CD8-positive, alpha-beta memory T cell (primary cell): ENCODE data around the gene GALNT7. TPM values are rescaled to one million over a fixed set of nuclear protein-coding genes. Genes with fewer than 3 reads are reported as not detected.
"Not testable (repeated sequence)": the region's sequence is repeated elsewhere in the genome, so short reads cannot be mapped to it uniquely, and the experiment has no call there.

Source experiments
- CTCF ChIA-PET: fragments of 350-600 bp; sonication (Branson Sonifier 250); formaldehyde crosslinking; loops from one replicate; lab custom pipeline; 2021; ENCODE audit warnings: antibody characterized with exemption; lab: Charles Lee
- POLR2A ChIA-PET: fragments of 350-600 bp; sonication (Branson Sonifier 250); formaldehyde crosslinking; loops from one replicate; lab custom pipeline; 2021; ENCODE audit warnings: antibody characterized with exemption; lab: Charles Lee
- DNase-seq, 5 donors: peaks; one replicate each; pipeline versions ENCODE4 v3.0.0 to v3.0.0-alpha.2; 2020 to 2022; ENCODE audit warnings: mixed read lengths in 1 of 5
- H3K27ac ChIP-seq: one replicate; pipeline ENCODE4 v1.7.0; 2013; ENCODE audit warnings: low read depth, mild to moderate bottlenecking, low read length, moderate library complexity
- H3K27me3 ChIP-seq: 2 replicates; pipeline ENCODE4 v1.7.0; 2013; ENCODE audit warnings: low read length, mild to moderate bottlenecking; ENCODE audit not compliant: insufficient read depth, poor library complexity, severe bottlenecking
- H3K36me3 ChIP-seq: 2 replicates; pipeline ENCODE4 v1.7.0; 2013; ENCODE audit warnings: mild to moderate bottlenecking, low read length, moderate library complexity; ENCODE audit not compliant: insufficient read depth
- H3K4me1 ChIP-seq: 2 replicates; pipeline ENCODE4 v1.7.0; 2013; ENCODE audit warnings: mild to moderate bottlenecking, low read length, moderate library complexity; ENCODE audit not compliant: insufficient read depth
- H3K4me3 ChIP-seq: 2 replicates; pipeline ENCODE4 v1.7.0; 2013; ENCODE audit warnings: mild to moderate bottlenecking, low read length
- H3K9me3 ChIP-seq: 2 replicates; pipeline ENCODE4 v1.7.0; 2013; ENCODE audit warnings: mild to moderate bottlenecking, low read length
- H3K27ac Mint-ChIP-seq, 8 donors: one replicate each; pipeline ENCODE4 v1.8.0; 2020 to 2021; ENCODE audit warnings: mixed read lengths in 8 of 8, mild to moderate bottlenecking in 6 of 8, inconsistent platforms in 3 of 8, moderate library complexity in 3 of 8
- H3K27me3 Mint-ChIP-seq, 2 donors: one replicate each; pipeline ENCODE4 v1.8.0; 2020 to 2021; ENCODE audit warnings: mixed read lengths in 2 of 2, mild to moderate bottlenecking in 1 of 2, moderate library complexity in 1 of 2
- H3K36me3 Mint-ChIP-seq, 3 donors: one replicate each; pipeline ENCODE4 v1.8.0; 2020 to 2021; ENCODE audit warnings: mixed read lengths in 3 of 3, inconsistent platforms in 1 of 3, mild to moderate bottlenecking in 1 of 3
- H3K4me1 Mint-ChIP-seq, 3 donors: one replicate each; pipeline ENCODE4 v1.8.0; 2020 to 2021; ENCODE audit warnings: mixed read lengths in 3 of 3, inconsistent platforms in 1 of 3, mild to moderate bottlenecking in 1 of 3
- H3K4me3 Mint-ChIP-seq, 7 donors: one replicate each; pipeline ENCODE4 v1.8.0; 2020 to 2021; ENCODE audit warnings: mixed read lengths in 7 of 7, mild to moderate bottlenecking in 6 of 7, moderate library complexity in 4 of 7, inconsistent platforms in 2 of 7
- H3K9me3 Mint-ChIP-seq, 5 donors: one replicate each; pipeline ENCODE4 v1.8.0; 2020 to 2022; ENCODE audit warnings: mixed read lengths in 5 of 5, mild to moderate bottlenecking in 3 of 5, moderate library complexity in 2 of 5, inconsistent platforms in 1 of 5
- polyA plus RNA-seq: library from polyadenylated mRNA; unstranded; fragments of 300-500 nt; fragmentation: Illumina TruSeq; gene quantifications from one replicate; pipeline ENCODE4 v1.2.3, GENCODE V29; 2021
- total RNA-seq, 2 experiments: library from RNA; stranded (reverse); gene quantifications; one replicate each; pipeline ENCODE4 v1.2.3, GENCODE V29; 2021

GALNT7 gene
- total and polyA plus RNA-seq, 3 experiments from 2014 or later = 10.0 to 18.0 (median 16.7) TPM

DNA sequence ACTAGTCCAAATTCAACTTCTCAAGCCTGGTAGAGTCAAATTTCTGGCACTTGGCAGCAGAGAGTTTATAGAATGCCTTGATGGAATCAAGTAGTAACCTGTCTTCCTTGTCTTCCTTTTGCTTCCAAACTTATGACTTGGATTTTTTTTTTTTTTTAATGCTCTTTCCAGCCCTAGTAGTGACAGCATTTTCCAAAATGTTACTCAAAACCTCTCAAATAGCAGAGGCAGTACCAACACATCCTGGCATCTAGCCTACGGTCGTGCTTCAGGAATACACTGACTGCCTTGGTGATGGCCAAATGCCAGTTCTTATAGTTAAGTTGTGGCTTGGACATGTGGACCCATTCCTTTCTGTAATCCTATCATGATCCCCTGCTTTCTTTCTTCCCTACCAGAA is 46.0 kb downstream of the GALNT7 start:
- Histone ChIP-seq H3K27ac (no peak overlapping the region), H3K27me3 (no peaks in the 10 kb centered on the region), H3K4me3 (no peak overlapping the region), H3K36me3 (no peaks in the 10 kb centered on the region), H3K9me3 (no peaks in the 10 kb centered on the region), H3K4me1 (no peaks in the 10 kb centered on the region)
- Mint-ChIP-seq H3K36me3 (peaks cover 0 to 6% (median 0%) of the 10 kb centered on the region in 3 donors), H3K27ac (no peak overlapping the region), H3K4me3 (no peak overlapping the region), H3K9me3 (no peaks in the 10 kb centered on the region), H3K4me1 (peaks cover 29 to 57% (median 33%) of the 10 kb centered on the region in 3 donors), H3K27me3 (no peaks in the 10 kb centered on the region)
- DNase-seq = no peak
- CTCF ChIA-PET = no interaction called here
- POLR2A ChIA-PET = no interaction called here

GRCh38 chr4:173217075-173217474 is 48.5 kb downstream of the GALNT7 start:
- Histone ChIP-seq H3K36me3 (no peaks in the 10 kb centered on the region), H3K4me3 (no peak overlapping the region), H3K27me3 (no peaks in the 10 kb centered on the region), H3K4me1 (no peaks in the 10 kb centered on the region), H3K27ac (no peak overlapping the region), H3K9me3 (no peaks in the 10 kb centered on the region)
- H3K4me1 Mint-ChIP-seq = peaks cover 36 to 58% (median 46%) of the 10 kb centered on the region in 3 donors
- H3K4me3 Mint-ChIP-seq = no peak overlapping the region
- no peak for DNase-seq
- H3K36me3 Mint-ChIP-seq = peaks cover 0 to 2% (median 0%) of the 10 kb centered on the region in 3 donors
- no peaks in the 10 kb centered on the region for H3K9me3 Mint-ChIP-seq
- no peak overlapping the region for H3K27ac Mint-ChIP-seq
- CTCF ChIA-PET = no interaction called here
- POLR2A ChIA-PET = no interaction called here
- H3K27me3 Mint-ChIP-seq = no peaks in the 10 kb centered on the region

DNA sequence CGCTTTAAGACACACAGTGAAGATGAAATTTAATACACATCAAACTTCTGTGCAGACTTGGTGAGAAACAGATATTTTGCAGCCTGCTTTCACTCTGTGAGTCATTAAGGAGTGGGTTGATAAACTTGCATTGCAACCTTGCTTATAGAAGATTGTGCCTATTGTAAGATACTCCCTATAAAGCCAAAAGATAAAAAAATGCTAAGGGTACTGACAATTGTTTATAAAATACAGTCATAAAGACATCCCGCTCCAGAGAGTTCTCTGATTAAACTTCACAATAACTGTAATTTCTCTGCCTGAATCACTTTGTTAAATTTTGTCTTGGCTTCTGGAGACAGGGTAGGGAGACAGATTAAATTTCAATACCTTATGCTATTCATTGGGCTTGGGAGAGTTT is 49.1 kb downstream of the GALNT7 start:
- POLR2A ChIA-PET = no interaction called here
- no peak for DNase-seq
- H3K27me3 Mint-ChIP-seq = no peaks in the 10 kb centered on the region
- no peaks in the 10 kb centered on the region for H3K9me3 Mint-ChIP-seq
- no peaks in the 10 kb centered on the region for H3K4me1 ChIP-seq
- H3K27me3 ChIP-seq = no peaks in the 10 kb centered on the region
- no peak overlapping the region for H3K27ac ChIP-seq
- no peaks in the 10 kb centered on the region for H3K36me3 ChIP-seq
- peaks cover 37 to 56% (median 48%) of the 10 kb centered on the region in 3 donors for H3K4me1 Mint-ChIP-seq
- H3K4me3 ChIP-seq = no peak overlapping the region
- CTCF ChIA-PET = no interaction called here
- no peak overlapping the region for H3K4me3 Mint-ChIP-seq
- no peaks in the 10 kb centered on the region for H3K9me3 ChIP-seq
- no peak overlapping the region for H3K27ac Mint-ChIP-seq
- H3K36me3 Mint-ChIP-seq = peaks cover 0 to 2% (median 0%) of the 10 kb centered on the region in 3 donors

- no peaks in the 10 kb centered on the region for H3K9me3 Mint-ChIP-seq
- DNase-seq = no peak
- ChIA-PET CTCF (no interaction called here), POLR2A (no interaction called here)
- peaks cover 36 to 50% (median 47%) of the 10 kb centered on the region in 3 donors for H3K4me1 Mint-ChIP-seq
- Histone ChIP-seq H3K27ac (no peak overlapping the region), H3K27me3 (no peaks in the 10 kb centered on the region), H3K36me3 (no peaks in the 10 kb centered on the region), H3K9me3 (no peaks in the 10 kb centered on the region), H3K4me3 (no peak overlapping the region), H3K4me1 (no peaks in the 10 kb centered on the region)
- H3K27ac Mint-ChIP-seq = no peak overlapping the region
- peak overlapping the region in 2 of 7 donors; percentile 12 to 24 for H3K4me3 Mint-ChIP-seq
- H3K27me3 Mint-ChIP-seq = no peaks in the 10 kb centered on the region
- H3K36me3 Mint-ChIP-seq = peaks cover 0 to 2% (median 0%) of the 10 kb centered on the region in 3 donors
These were observed 50.0 kb downstream of the GALNT7 start for GRCh38 chr4:173218411-173219125.

DNA sequence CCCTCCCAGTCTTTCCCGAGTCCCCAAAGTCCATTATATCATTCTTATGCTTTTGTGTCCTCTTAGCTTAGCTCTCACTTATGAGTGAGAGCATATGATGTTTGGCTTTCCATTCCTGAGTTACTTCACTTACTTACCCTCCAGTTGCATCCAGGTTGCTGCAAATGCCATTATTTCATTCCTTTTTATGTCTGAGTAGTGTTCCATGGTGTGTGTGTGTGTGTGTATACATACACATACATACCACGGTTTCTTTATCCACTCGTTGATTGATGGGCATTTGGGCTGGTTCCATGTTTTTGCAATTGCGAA is 50.5 kb downstream of the GALNT7 start:
- H3K4me3 Mint-ChIP-seq, H3K4me1 ChIP-seq, POLR2A ChIA-PET, H3K27me3 Mint-ChIP-seq, H3K4me3 ChIP-seq, H3K27me3 ChIP-seq, H3K36me3 Mint-ChIP-seq, H3K9me3 ChIP-seq, H3K27ac Mint-ChIP-seq, DNase-seq, H3K27ac ChIP-seq, H3K36me3 ChIP-seq, H3K9me3 Mint-ChIP-seq, CTCF ChIA-PET: not testable (repeated sequence)
- peaks cover 36 to 51% (median 47%) of the 10 kb centered on the region in 3 donors for H3K4me1 Mint-ChIP-seq

DNA sequence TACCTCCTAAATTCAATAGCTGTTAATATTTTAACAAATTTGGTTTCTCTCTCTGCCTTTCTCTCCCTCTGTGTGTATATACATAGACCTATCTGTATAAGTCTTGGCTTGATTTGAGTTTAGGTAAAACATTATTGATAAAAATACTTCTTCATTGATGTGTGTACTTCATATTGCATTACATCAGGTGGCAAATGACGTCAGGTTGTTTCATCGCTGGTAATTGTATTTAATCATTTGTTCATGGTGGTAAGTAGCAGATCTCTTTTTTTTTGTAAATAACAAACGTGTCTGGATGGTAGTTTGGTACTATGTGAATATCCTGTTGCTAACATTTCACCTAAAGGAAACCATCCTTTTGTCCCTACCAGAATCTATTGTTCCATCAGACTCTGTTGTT is 55.1 kb downstream of the GALNT7 start:
- CTCF ChIA-PET = no interaction called here
- DNase-seq = no peak

DNA sequence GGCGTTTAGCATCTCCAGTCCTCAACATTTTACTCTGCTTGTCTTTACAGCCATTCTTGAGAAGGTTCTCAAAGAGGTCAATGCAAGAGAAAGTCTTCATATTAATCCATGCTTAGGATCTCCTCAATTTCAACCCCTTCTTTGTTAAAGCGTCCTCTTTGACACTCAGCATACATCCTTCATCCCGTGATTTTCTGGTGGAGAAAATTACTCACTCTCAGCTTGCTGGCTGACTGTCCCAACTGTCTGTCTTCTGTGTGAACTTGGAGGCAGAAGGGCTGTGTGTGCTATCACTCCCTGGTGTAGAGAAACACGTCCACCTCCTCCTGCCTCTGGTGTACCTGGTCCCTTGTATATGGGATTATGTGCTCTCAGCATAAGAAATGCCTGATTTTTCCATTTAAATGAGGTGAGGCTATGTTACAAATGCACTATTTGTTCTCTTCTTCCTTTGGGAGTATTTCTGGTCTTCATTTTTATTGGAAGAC is 57.8 kb downstream of the GALNT7 start:
- ChIA-PET CTCF (no interaction called here), POLR2A (no interaction called here)
- Histone ChIP-seq H3K4me3 (no peak overlapping the region), H3K4me1 (peaks cover 4% of the 10 kb centered on the region), H3K27me3 (no peaks in the 10 kb centered on the region), H3K27ac (no peak overlapping the region), H3K9me3 (no peaks in the 10 kb centered on the region), H3K36me3 (no peaks in the 10 kb centered on the region)
- Mint-ChIP-seq H3K9me3 (no peaks in the 10 kb centered on the region), H3K27ac (no peak overlapping the region), H3K4me1 (peaks cover 10 to 20% (median 15%) of the 10 kb centered on the region in 3 donors), H3K27me3 (no peaks in the 10 kb centered on the region), H3K4me3 (no peak overlapping the region), H3K36me3 (peaks cover 0 to 6% (median 3%) of the 10 kb centered on the region in 3 donors)
- DNase-seq = no peak

More for the DNA sequence above, 55.1 kb downstream of the GALNT7 start:
- no peaks in the 10 kb centered on the region for H3K27me3 Mint-ChIP-seq
- Histone ChIP-seq H3K27me3 (no peaks in the 10 kb centered on the region), H3K4me1 (no peaks in the 10 kb centered on the region), H3K9me3 (no peaks in the 10 kb centered on the region), H3K4me3 (no peak overlapping the region), H3K36me3 (no peaks in the 10 kb centered on the region), H3K27ac (no peak overlapping the region)
- H3K9me3 Mint-ChIP-seq = no peaks in the 10 kb centered on the region
- no peak overlapping the region for H3K27ac Mint-ChIP-seq
- peaks cover 0 to 6% (median 3%) of the 10 kb centered on the region in 3 donors for H3K36me3 Mint-ChIP-seq
- peaks cover 22 to 31% (median 25%) of the 10 kb centered on the region in 3 donors for H3K4me1 Mint-ChIP-seq
- no peak overlapping the region for H3K4me3 Mint-ChIP-seq
- POLR2A ChIA-PET = no interaction called here

DNA sequence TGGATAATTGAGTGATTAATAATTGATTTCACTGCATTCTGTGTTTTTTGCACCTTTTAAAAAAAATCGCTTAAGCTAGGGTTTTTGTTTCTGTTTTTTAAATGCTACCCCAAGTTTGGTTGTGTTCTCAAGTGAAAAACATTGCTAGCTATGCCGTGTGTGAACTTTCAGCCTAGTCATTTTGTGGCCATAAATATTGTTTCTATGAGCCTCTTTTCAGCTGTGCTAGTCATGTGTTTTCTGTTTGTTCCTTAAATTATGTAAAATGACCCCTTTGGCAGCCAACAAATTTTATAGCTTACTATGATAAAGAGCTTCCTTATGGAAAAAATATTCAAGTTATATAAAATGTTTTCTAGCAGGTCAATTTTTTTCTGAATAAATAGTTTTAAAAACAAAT is 59.1 kb downstream of the GALNT7 start:
- Histone ChIP-seq H3K4me1 (peaks cover 4% of the 10 kb centered on the region), H3K27ac (no peak overlapping the region), H3K4me3 (no peak overlapping the region), H3K9me3 (no peaks in the 10 kb centered on the region), H3K27me3 (no peaks in the 10 kb centered on the region), H3K36me3 (no peaks in the 10 kb centered on the region)
- Mint-ChIP-seq H3K36me3 (peaks cover 0 to 8% (median 3%) of the 10 kb centered on the region in 3 donors), H3K4me3 (no peak overlapping the region), H3K27me3 (no peaks in the 10 kb centered on the region), H3K9me3 (no peaks in the 10 kb centered on the region), H3K27ac (no peak overlapping the region), H3K4me1 (peaks cover 14 to 16% (median 15%) of the 10 kb centered on the region in 3 donors)
- DNase-seq = no peak
- ChIA-PET POLR2A (no interaction called here), CTCF (no interaction called here)
